ENCODE results near the gene TFF3.

DNA sequence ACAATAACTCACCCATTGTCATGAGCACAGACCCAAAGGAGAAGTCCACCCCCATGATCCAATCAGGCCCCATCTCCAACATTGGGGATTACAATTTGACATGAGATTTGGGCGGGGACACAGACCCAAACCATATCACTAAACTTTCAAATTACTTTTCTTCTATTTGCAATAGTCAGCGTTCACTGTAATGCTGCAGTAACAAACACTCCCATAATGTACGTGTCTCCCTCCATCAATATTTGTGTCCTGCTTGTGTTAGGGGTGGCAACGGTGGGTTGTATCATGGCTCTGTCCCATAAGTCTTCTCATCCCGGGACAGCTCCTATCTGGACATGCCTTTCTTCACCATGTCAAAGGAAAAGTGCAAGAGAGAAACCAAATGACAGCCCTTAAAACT lies 26.2 kb downstream of the TFF3 start:
- TF ChIP-seq POLR2A (IDR thresholded peaks at IDR 0.05) = no peak
- TF ChIP-seq, protein P1, sequence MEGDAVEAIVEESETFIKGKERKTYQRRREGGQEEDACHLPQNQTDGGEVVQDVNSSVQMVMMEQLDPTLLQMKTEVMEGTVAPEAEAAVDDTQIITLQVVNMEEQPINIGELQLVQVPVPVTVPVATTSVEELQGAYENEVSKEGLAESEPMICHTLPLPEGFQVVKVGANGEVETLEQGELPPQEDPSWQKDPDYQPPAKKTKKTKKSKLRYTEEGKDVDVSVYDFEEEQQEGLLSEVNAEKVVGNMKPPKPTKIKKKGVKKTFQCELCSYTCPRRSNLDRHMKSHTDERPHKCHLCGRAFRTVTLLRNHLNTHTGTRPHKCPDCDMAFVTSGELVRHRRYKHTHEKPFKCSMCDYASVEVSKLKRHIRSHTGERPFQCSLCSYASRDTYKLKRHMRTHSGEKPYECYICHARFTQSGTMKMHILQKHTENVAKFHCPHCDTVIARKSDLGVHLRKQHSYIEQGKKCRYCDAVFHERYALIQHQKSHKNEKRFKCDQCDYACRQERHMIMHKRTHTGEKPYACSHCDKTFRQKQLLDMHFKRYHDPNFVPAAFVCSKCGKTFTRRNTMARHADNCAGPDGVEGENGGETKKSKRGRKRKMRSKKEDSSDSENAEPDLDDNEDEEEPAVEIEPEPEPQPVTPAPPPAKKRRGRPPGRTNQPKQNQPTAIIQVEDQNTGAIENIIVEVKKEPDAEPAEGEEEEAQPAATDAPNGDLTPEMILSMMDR (IDR thresholded peaks at IDR 0.05) = no peak
